GM19035 (cell line): ENCODE results near the gene RELL2.

Experiments used
- ATAC-seq: cut with Tn5 transposase; IDR thresholded peaks from one replicate; pipeline ENCODE4 v1.9.1; 2021; ENCODE audit not compliant: unreplicated experiment

Gene RELL2

DNA sequence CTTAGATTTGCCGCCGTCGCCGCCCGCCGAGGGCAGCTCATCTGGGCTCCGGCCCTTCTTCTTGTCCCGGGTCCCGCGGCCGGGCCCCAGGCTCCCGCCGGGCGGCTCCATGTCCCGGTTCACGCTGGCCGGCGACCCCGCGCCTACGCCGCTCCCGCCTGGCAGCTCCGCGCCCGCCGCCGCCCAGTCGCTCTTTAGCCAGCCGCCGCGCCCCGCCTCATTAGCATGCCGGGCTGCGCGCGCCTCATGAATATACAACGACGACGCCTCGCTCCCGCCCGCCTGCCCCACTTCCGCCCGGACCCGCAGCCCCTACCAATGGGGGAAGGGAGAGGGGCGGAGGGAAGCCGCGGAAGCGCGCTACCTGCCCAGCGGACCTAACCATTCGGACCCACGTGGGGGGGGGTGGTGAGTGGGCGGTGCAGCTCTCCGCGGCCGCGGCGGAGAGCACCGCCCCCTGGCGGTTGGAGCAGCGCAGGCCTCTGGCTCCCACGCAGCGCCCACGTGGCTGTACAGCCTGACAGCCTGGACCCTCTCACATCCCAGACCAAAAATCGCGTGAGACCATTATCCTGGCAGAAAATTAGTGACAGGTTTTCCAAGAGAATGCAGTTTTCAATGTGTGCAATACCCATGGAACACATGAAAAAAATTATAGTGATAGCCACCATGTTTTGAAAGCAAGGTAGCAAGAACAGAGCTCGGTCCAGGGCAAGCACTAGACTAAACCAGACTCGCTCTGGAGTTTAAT is 17.8 kb upstream of the RELL2 start, which contains the start of gene DIAPH1:
DIAPH1 (minus strand) TSS at position 197 of the 751 bp plus-strand sequence; CDS start at position 111, 86 bp downstream.
- ATAC-seq = peak; percentile 81

DNA sequence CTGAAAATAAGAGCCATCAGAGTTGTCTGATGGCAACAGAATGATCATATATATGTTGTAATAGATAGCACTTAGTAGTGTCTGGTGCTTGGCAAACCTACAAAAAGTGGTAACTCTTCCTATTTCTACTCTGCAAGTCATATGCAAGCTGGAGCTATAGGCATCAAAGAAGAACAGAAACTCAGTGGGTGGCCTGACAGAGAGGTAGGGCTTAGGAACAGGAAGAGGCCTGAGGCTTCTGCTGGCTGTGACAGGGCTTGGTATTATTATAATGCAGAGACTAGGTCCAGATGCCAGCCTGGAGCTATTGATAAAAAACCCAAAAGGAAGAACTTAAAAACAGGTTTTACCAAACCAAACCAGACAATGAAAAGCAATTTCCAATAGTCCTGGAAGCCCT is 13.6 kb upstream of the RELL2 start:
- ATAC-seq = peak; percentile 39

DNA sequence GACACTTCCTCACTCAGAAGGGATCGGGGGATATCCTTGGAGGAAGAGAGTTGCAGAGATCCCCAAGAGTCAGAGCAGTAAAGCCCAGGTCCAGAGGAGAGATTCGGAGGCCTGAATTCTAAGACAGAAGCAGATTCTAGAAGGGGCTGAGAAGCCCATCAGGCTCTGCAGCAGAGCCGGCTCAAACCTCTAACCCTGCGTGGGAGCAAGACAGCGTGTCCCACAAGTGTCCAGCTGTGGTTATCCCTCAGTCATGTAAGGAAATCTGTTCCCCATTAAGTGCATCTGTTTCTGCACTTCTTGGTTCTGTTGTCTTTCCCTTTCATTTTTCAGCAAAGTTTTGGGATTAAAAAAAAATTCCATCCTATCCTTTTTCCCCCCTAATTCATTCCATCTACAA is 13.2 kb upstream of the RELL2 start:
- ATAC-seq = no peak

DNA sequence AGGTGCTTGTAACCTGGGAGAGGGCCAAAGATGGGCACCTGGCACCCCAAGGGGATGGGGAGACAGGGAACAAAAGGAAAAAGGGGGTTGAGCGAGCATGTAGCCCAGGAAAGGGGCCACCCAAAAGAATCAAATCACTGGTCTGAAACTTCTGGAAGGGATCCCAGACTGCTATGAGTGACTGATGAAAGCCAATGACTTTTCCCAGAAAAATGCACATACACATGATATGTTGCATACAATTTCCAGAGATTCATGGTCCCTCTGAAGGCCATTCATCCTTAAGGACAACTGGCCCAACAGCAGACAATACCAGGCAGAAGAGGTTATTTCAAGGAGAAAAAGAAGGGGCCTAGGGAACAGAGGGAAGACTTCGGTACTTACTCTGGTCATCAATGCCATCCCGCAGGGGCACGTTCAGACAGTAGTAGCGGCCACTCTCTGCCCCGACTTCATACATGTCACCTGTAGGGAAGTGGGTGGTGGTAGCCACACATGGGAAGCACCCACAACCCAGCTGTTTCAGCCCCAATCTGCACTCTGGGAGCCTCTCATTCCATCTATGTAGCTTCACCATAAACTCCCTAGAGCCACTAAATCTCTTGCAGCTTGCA is 8.5 kb upstream of the RELL2 start:
- ATAC-seq = no peak

DNA sequence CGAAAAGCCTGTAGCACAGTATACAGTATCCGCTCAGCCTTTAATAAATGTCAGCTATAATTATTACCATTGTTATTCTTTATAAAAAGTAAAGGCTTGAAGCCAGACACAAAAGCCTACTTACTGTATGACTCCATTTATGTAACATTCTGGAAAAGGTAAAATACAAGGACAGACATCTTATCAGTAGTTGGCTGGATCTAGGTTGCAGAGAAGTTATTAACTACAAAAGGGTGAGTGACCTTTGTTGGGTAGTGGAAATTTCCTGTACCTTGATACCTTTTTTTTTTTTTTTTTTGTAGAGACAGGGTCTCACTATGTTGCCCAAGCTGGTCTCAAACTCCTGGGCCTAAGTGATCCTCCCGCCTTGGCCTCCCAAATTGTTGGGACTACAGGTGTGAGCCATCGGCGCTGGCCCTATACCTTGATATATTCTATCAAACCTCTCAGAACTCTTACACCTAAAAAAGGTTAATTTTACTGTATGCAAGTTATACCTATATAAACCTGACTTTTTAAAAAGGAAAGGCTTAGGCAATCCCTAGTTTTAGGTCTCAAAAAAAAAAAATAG is 6.1 kb upstream of the RELL2 start:
- ATAC-seq = no peak

DNA sequence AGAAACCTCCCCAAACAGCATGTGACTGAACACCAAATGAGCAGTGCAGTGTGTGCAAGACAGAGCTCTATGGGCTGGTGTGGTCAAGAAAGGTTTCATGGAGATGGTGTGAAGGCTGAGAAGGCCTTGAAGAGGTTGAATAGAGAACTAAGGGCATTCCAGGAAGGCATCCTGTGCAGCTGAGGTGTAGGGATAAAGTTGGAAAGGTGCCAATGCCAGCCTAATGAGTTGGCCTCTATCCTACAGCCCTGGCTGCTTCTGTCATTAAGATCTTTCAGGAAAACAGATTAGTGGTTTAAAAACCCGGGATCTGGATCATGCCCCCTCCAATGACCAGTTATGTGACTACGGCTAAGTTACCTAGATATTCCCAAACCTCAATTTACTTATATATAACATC is 4.1 kb upstream of the RELL2 start:
- ATAC-seq = no peak

DNA sequence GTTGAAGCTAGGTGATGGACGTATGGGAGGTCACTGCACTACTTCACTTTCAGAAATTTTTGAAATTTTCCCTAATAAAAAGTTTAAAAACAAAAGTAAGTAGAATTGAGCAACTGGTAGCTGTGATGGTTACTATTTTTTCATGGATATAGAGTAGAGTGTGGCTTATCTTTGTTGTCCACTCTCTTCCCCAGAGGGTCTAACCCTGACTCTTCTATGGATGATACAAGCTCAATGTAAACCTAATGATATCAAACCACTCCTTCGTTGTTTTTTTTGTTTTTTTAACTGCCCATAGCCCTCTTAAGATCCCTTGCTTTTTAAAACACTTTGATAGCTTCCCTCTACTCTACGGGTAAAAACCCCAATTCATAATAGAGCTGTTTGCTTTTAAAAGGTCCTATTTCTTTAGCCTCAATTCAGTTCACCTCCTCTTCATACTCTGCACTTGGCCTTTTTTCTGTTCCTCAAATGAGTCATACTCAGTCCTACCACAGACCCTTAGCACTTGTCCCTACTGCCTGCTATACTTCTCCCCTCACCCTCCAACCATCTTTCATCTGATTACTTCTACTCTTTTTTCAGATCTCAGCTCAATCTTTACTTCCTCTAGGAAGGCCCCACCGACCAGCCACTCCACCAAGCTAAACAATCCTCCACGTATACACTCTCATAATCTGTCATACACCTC is 2.8 kb upstream of the RELL2 start:
- peak; percentile 62 for ATAC-seq

DNA sequence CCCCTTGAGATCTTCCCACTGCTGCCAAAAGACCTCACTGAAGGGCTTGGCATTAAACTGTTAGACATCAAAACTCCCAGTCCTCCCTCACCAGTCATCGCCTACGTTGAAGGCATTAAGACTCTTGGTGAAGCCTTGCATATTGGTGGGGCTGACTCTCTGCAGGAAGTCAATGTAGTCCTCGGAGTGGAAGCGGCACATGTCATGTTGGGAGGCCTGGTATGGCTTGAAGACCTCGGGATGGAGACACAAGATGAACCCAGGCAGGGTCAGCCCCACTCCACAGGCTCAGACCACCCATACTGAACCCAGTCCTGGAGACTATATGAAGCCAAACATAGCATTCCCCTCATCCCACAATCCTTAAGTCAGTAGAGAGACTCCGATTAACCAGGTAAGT is 2.1 kb upstream of the RELL2 start:
- ATAC-seq = no peak

DNA sequence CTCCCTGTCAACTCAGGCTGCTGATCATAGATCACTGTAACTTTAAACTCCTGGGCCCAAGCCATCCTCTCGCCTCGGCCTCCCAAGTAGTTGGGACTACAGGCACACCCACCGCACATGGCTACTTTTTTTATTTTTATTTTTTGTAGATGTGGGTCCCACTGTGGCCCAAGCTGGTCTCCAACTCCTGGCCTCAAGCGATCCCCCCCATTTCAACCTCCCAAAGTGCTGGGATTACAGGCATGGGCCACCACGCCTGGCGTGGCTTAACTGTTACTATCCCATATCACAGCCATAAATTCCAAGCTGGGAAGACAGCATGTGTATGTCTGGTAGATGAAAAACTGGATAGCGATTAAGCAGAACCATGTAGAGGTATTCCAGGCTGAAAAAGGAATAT is 1.2 kb upstream of the RELL2 start:
- ATAC-seq = no peak

DNA sequence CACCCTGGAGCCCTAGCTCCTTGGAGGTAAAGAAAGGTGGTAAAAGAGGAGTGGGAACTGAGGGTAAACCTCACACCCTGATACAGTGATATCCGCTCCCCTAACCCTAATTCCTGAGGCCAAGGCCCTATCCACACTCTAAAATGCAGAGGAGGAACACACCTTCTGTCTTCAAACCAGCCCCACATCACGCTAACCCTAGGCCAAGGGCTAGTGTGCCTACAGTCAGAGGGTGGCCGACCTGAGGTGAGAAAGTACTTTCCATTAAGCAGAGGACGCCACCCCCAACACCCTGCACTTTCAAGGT is 738 bp upstream of the RELL2 start:
- ATAC-seq = no peak

DNA sequence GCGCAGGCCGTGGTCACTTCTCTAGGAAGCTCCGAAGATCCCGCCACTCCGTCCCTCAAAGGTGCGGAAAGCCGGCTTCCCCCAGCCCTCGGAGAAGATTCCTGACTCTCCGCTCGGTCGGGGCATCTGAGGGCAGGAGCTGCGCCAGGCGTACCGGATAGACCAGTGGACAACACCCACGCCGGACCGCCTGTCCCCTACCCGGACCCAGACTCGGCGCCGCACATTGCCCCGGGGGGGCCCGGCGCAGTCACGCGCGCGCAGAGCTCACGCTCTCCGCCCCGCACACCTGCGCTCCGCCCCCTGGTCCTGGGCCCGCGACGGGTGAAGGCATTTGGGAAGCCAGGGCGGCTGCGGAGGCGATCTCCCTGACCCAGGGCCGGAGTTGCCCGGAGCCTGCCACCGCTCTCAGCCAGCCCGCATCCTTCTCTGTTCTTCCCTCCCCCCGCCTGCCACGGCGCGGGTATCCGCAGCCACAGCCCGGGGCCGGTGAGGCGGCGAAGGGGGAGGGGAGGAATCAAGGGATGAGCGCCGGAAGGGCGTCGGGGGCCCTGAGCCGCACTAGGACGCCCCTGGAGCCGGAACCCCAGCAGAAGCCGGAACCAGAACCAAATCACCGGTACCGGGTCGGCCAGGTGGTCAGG is 448 bp downstream of the RELL2 start:
- peak; percentile 31 for ATAC-seq

DNA sequence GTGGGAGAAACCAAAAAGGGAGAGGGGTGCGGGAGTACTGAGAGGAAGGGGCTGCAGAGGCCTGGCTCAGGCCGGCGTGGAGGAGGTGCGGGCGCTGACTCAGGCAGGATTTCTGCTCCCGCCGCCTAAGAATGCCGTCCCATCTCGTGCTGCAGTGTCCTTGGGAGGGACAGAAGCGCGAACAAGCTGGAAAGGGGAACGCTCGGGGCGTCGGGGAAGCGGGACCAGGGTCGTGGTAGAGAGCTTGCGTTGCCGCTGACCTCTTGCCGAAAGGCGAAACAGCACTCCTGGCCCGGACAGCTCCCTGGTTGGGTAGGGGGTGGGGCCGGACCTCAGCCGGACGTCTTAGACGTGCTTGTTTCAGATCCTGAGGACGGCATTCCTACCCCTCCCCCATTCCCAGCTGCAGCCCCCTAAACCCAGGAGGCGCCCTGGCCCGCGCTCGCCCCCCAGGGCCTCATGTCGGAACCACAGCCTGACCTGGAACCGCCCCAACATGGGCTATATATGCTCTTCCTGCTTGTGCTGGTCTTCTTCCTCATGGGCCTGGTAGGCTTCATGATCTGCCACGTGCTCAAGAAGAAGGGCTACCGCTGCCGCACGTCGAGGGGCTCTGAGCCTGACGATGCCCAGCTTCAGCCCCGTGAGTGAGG is 1.1 kb downstream of the RELL2 start:
- peak; percentile 22 for ATAC-seq

DNA sequence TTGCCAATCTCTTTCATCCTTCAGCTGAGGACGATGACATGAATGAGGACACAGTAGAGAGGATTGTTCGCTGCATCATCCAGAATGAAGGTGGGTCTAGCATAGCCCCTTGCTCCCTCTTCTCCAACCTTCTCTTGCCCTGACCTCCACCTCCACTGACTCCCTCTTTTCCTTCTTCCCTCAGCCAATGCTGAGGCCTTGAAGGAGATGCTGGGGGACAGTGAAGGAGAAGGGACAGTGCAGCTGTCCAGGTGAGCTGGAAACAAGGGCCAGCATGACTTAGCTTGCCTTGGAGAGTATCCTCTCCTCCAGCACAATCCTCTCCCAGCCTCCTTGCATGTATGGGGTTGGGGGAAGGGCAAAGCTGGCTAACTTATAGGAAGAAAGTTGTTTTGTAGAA is 2.0 kb downstream of the RELL2 start:
- no peak for ATAC-seq

DNA sequence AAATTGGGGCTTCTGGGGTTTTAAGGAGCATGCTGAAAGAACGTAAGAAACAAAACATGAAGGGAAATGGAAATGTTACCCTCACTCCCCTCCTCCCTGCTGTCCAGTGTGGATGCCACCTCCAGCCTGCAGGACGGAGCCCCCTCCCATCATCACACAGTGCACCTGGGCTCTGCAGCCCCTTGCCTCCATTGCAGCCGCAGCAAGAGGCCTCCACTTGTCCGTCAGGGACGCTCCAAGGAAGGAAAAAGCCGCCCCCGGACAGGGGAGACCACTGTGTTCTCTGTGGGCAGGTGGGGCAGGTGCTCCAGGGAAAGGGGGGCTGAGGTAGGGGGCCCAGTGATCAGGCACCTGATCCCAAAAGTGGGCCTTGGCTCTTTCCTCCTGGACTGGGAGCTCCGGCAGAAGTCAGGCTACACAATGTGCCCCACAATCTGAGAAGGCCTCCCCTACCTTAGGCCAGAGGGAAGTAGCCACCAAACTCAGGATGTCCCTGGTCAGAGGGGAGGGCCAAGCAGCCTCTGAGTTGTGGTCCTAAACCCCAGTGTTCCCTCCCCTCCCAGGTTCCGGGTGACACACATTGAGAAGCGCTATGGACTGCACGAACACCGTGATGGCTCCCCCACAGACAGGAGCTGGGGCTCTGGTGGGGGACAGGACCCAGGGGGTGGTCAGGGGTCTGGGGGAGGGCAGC is 2.7 kb downstream of the RELL2 start:
- no peak for ATAC-seq

DNA sequence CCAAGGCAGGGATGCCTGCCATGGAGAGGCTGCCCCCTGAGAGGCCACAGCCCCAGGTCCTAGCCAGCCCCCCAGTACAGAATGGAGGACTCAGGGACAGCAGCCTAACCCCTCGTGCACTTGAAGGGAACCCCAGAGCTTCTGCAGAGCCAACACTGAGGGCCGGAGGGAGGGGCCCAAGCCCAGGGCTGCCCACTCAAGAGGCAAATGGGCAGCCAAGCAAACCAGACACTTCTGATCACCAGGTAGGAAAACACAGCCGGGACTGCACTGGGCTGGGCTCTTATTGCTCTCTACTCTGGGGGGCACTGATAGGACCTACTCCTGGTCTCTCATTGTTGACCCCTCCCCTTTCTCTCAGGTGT is 3.2 kb downstream of the RELL2 start:
- ATAC-seq = no peak

DNA sequence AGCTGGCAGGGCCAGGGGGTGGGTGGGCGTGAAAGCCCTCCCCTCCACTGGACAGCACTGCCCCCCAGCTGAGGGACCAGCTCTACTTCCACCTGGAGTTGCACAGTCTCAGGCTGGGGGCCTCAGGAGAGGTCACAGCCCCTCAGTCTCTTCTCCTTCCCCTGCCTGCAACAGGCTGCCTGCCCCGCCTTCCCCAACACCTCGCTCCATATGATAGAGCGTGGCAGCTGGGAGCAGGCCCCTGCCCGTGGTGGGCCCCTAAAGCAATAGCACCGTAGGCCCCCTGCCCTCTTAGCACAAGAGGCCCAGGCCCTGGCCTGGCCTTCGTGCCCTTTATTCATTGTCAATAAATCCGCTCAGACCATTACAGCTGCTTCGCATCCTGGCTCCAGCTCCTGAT is 3.9 kb downstream of the RELL2 start:
- ATAC-seq = no peak

DNA sequence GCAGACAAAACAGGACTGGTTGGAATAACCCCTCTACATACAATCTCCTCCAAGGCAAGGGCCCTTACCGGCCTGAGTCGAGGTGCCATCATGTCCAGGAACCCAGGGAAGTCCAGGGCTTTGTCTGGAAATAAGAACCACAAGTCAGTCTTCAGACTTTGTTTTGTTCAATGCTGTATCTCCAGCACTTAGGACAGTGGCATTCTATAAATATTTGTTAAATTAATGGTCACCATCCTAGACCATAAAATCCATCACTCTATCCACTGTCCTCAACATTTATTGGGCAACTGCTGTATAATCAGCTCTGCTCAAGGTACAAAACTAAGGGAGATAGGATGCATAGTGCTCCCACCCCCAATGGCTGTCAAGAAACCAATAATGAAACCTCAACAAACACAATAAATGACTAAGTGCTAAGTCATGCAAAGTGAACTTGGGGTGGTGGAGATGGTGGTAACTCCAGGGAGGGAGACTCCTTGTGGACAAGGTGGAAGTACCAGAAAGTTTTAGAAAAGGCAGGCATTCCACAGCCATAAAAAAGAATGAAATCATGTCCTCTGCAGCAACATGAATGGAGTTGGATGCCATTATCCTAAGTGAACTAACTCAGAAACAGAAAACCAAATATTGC is 5.0 kb downstream of the RELL2 start:
- ATAC-seq = peak; percentile 31

DNA sequence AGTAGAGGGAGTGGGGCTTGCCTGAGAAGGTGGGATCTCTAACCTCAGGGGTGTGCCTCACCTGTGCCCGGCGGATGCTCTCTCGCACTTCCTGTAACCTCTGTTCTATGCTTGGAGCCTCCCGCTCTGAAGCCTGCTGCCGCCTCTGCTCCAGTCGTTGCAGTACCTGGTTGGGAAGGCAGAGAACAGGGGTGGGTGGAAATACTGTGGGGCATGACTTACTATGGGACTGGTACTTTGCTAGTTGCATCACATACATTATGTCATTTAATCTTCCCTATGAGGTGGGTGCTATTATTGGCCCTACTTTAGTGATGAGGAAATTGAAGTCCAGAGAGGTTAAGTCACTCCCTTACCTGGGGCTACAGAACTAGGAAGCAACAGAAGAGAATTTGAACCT is 9.2 kb downstream of the RELL2 start:
- no peak for ATAC-seq

DNA sequence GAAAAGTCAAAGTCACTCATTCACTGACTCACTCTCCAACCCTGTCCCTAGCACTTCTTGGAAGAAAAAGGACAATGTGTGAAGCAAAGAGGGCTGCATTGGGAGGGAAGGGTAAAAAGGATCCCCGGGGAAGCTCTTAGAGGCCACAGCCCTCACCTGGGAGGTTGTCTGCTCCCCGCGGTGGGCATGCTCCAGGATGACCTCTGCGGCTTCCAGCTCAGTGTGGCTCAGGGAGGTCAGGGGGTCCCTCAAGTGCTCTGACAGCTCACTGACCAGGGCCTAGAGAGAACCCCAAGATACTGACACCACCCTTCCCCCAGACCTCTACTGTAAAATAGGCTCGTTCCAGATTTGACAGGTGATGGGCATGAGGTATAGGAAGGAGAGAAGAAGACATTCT is 10.4 kb downstream of the RELL2 start:
- no peak for ATAC-seq

DNA sequence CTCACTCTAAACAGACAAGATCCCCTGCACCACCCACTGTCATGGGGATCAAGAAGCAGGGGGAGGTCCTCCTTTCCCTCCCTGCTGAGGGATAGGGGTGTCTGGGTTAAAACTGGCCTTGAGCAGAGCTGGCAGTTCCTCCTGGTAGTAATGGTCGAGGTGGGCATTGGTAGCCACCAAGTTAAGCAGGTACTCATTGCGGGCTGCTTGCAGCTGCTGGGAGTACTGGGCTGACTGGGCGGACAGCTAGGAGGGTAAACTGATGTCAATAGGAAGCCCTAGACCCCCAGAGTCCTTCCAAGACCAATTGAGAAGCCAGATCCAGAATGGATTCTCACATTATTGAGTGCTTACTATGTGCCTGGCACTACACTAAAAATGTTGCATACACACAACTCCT is 11.1 kb downstream of the RELL2 start:
- no peak for ATAC-seq
